NCI-H526 (cell line): ENCODE measurements around the gene CENPN.
A peak's percentile ranks its signal among the peaks of the same experiment; 100 is the strongest.

Source experiments
- DNase-seq, 2 experiments: peaks; one replicate each; lab custom pipeline; 2025; lab: John Stamatoyannopoulos, UW

CENPN gene

DNA sequence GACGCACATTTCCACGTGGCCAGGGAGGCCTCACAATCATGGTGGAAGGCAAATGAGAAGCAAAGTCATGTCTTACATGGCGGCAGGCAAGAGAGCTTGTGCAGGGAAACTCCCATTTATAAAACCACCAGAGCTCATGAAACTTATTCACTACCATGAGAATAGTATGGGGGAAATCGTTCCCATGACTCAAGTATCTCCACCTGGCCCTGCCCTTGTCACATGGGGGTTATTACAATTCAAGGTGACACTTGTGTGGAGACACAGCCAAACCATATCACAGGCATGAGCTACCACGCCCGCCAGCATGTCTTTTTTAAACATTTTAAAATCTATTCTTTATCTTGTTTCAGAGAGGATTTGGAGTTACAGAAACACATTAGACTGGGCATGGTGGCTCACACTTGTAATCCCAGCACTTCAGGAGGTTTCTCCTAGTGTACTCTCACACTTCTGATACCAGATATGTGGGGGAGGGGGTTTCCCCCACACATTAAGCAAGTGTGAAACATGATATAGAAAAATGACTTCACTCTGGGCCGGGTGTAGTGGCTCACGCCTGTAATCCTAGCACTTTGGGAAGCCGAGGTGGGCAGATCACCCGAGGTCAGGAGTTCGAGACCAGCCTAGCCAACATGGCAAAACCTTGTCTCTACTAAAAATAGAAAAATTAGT is 23.1 kb downstream of the CENPN start:
- no peak for DNase-seq

DNA sequence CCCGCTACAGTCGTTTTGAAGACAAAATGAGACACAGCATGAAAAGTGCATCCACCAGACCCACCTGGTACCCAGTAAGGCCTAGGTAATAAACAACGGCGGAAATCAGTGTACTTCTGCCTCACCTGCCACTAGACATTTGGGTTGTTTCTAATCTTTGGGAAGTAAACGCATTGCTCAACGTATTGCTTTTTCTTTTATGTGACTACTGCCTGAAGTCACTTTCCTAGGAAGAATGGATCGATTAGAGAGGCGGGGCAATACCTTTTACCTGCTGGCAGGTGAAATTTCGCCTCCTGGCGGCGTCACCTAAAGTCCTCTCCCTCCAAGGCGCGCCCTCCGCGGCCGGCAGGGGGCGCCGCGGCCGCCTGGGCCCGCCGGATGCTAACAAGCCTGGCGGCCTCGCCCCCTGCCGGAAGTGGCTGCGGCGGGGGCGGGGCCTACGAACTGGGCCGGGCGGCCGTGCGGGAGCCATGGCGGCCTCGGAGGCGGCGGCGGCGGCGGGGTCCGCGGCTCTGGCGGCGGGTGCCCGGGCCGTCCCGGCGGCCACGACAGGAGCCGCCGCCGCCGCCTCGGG is 28.5 kb downstream of the CENPN start, which contains the start of gene ATMIN:
Gene ATMIN, plus strand, starts transcription at position 445 of the 577 bp plus-strand sequence. Its CDS starts 29 bp downstream, at position 474.
- peak; percentile 47 to 88 for DNase-seq

DNA sequence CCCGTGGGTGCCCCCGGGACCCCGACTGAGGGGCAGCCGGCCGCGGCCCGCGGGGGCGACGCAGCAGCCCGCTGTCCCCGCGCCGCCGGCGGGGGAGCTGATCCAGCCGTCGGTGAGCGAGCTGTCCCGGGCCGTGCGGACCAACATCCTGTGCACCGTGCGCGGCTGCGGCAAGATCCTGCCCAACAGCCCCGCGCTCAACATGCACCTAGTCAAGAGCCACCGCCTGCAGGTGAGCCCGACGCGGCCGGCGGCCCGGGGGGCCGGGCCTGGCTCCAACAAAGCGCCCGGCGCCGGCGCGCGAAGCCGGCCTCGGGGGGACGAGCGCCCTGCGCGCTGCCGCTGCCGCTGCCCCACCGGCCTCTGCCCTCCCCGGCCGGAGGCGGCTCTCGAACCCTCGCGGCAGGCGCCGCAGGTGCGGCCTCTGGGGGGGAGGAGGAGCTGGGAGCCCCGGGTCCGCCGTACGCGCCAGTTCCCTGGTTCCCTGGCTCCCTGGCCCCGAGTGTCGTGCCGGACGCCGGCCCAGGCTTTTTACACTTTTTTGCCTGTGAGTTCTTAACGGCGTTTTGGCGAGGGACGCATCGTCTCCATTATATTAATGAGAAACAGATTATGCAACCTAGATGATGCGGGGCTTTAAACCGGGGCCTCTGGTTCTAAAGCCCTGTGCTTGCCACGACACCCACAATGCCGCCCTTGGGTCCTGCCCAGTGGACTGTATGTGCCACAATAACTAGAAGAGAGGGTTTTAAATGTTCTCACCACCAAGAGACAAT is 29.1 kb downstream of the CENPN start:
- DNase-seq = peak in 1 of 2 experiments; percentile 59

DNA sequence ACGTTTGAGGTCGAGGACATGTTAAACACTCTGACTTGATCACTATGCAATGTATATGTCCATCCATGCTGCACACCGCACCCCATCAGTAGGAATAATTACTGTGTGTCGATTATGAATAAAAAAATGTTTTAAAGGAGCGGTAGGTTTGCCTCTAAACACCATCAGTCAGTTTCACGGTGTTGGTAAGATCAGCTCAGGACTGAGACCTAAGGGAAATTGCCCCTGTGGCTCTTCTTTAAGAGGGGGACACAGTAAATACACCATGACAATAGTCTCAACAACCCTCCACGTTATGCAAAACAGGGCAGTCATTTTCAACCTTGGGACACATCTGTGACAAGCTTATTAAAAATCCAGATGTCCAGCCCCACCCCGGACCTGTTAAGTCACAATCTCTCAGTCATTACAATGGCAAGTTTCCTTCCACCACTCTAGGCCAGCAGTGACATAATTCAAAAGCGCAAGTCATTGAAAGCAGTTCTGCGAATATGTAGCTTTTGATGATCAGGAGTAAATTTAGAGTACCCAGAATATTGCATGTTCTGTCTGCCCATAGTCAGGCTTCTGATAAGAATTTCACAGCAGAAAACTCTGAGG is 29.8 kb downstream of the CENPN start:
- peak in 1 of 2 experiments; percentile 4 for DNase-seq

DNA sequence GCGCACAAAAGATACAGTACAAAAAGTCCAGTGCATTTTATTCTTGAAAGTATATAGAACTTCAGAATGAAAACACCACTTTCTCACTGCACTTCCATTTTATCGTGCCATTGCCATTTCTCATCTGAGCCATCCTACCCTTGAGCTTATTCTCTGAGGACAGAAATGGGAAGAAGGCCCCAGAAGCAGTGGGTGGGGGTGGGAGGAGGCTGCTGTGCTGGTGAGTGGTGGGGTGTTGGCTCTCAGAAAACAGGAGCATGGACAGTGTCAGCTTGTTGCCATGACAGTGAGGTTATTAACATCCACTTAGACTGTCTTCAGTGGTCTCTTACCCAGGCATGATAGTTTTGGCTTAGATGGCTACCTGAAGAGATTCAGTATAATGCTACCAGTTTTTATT is 33.1 kb downstream of the CENPN start:
- no peak for DNase-seq

DNA sequence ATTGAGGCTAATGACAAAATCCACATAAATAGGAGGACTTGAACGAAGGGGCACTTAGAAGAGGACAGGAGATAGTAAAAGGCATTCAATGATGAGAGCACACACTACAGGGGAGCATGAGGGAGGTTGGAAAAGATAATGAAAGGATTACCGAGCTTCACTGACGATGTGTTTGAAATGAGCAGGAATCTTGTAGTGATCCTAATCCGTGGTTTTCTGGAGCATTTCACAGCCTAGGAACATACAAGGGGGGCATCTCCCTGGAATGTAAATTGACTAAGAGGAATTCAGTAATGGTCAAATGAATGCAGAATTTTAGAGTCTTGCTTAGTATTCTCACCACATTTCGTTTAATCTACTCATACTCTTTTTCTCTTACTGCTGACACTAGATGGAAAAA is 33.8 kb downstream of the CENPN start:
- no peak for DNase-seq

DNA sequence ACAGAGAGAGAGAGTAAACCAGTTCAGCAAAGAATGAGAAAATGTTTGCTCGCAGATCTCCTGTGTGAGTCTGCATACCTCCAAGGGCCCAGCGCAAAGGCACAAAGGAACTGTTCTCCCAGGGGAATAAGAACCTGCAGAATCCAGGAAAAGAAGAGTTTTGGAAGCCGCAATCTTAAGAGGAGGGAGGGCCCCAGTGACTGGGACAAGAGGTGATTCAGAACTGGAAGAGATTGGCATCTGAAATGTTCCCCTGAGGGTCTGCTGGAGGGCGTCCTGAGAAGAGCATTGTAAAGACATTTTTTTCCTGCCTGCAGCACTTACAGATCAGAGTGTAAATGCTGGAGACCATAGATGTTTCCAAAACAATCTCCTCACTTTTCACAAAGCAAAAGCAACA is 34.7 kb downstream of the CENPN start:
- DNase-seq = no peak

DNA sequence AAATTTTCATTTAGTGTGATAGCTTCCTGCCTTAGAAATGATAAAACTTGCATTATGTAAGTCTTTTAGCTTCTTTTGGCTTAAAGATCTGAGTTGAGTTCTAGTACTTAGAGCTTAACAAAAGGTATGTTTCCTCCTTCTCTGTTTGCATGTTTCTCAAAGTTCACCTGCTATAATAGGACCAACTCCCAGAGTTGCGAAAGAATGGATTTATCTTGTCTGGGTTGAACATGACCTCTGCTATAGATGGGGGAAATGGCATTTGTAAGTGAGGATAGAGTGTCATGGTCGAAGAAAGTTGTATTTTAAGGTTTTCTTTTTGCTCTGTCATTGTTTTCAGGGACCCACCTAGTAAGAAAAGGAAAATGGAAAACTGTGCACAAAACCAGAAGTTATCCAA is 35.8 kb downstream of the CENPN start:
- no peak for DNase-seq

DNA sequence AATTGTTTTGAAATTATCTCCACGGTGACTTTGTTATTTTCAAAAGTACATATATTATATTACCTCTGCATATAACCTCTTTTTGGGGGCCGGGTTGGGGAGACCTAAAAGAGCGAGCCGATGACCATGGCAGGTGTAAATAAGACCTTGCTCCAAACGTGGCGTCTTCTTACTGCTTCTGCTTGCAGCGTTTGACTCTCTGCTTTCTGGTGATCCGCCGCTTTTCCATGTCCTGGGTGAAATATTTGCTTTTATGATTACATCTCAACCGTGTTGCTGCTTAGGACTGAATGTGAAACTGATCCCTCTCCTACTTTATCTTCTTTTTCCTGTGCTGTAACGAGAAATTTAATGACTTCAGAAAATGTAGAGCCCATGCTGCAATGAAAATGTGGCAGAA is 46.7 kb downstream of the CENPN start:
- no peak for DNase-seq

DNA sequence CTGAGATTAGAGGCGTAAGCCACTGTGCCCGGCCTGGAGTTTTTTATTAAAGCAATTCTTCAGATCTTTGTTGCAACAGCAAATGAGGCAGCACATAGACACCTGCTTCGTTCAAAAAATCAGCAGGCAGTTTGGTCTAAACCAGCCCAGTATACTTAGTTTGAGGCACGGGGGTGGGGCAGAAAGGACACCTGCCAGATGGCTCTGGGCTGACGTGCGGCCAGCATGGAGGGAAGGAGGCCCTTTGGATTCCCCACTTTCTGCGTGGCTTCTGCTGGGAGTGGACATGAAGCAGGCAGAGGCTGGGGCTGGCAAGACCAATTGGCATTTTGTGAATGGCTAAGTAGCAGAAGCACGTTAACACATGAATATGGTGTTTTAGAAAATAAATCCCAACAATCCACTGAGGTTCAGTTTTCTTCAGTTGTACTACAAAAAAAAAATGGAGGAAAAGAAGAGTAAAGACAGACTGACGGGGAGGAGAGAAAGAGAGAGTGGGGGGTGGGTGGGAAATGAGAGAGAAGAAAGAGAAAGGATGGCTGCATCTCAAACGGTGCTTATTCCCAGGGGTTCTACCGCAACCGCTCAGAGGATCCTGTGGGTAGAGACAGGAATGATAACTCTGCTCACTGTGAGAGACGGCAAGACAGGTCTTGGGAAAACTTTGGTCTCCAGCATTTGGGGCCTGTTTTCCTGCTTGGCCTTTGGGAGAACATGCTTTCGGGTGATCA is 53.7 kb downstream of the CENPN start:
- no peak for DNase-seq

DNA sequence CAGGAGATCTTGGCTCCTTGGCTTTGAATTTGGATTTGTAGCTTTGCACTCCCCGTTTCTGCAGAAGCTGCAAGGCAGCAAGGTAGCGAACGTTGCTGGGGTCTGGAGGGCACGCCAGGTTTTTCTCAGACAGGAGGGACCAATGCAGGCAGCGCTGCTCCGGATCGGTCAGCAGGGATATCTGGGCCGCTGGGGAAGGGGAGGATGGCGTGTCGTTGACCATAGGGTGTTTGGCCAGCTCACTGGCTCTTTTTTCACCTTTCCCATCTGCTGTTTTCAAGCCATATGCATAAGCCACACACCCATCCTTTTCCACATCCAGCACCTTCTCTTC is 54.3 kb downstream of the CENPN start:
- DNase-seq = no peak

DNA sequence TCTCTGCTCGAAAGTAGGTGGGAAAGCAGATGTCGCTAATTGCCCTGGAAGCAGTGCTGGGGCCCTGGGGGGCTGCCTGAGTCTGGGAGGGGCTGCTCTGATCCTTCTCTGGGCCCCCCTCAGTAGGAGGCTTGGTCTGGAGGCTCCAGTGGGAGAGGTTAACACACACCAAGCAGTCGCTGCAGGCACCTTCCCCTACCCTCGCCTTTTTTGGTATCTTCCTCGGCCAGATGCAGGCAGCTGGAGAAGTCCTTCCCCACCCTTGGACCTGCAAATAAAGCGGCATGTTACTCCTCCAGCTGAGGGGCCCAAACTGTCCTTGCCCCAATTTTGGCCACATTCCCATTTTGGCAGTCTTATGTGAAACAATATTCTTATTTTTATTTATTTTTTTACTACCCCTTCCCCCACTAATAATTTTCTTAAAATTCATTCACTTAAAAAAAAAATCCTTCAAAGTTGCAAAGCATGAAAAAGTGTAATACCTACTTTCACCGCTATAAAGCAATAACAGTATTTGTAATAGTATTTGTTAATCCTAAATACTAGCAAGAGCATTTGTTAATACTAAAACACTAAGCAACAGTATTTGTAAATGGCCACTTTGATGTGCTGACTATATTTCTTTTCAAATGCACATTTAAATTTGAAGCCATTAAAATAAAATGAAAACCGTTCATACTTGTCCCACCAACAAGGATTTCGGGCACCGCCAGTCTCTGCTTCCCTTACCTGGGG is 55.0 kb downstream of the CENPN start:
- DNase-seq = no peak

DNA sequence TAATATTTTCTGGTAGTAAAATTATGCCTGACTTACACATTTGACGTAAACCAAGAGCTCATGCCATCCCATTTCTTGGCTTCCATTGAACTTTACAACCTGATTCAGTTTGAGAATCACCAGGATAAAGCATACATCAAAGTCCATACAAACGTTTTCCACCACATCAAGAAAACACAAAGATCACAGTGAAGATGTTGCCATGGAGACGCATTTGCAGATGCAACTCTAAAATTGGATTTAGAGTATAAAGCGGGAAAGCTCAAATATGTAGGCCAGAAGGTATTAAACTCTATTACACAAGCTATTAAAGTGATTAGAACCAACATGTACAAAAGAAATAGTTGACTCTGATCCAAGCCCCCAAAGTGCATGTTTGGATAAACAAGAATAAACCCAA is 59.7 kb downstream of the CENPN start:
- DNase-seq = no peak

DNA sequence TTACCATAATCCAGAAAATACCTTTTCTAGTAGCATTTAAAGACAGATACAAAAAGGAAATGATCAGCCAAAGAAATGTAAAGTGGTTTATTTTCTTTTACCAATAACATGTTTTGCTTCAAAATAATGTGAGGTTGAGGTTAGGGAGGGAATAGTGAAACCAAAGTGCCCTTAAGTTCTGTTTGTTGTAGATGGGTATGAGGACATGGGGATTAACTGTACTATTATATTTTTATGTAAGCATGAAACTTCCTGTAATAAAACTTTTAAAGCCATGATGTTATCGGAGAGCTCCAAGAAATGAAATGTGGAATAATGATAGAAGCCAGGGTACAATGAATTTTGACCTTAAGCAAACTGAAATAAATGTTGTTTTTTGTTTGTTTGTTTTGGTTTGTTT is 60.2 kb downstream of the CENPN start:
- DNase-seq = no peak

DNA sequence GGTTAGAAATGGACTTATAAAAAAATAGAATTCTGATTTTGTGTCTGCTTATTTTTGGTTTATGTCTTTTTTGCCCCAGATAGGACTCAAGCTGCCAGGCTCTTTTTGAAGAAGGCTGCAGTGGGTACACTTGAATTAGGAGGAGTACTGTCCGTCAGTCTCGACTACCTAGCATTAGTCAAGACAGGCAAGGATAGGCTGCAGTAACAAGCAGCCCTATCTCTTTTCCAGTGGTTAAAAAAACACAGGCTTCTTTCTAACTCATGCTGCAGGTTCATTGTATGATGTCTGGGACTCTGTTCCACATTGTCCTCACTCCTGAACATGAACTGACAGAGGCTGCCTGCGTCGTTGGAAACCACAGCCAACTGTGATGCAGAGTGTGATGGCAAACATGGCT is 62.0 kb downstream of the CENPN start:
- DNase-seq = no peak

DNA sequence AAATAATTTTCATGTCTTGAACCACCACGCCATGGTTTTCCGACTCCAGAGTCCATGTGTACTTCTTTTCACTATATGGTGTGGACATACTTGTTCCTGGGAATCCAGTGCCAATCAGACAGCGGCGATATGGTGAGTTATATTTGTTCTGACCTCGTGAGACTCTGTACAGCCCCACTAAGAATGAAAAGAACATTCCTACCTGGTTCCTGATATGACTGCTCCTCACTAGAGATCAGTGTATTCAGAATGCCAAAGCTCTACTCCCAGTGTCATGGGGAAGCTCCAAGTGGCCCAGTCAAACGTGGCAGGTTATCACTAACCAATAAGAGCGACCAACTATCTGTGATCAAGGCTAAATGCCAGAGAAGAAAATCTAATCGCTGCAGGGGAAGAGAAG is 64.0 kb downstream of the CENPN start:
- DNase-seq = no peak

DNA sequence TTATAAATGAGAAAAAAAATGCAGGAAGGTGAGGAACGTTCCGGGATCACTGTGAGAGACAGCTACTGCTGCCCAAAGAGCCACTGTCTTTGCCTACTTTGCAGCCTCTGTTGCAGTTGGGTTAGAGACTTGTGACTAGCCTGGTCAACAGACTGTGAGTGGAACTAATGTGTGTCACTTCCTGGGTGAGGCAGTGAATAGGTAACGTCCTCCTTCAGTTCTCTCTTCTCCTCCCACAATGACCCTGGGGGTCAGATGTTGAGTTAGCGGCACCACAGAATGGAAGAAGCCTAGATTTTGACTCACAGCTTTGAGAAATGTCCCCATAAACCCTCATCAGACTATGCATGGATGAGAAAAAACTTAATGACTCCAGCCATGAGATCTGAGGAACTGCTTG is 64.8 kb downstream of the CENPN start:
- DNase-seq = no peak

DNA sequence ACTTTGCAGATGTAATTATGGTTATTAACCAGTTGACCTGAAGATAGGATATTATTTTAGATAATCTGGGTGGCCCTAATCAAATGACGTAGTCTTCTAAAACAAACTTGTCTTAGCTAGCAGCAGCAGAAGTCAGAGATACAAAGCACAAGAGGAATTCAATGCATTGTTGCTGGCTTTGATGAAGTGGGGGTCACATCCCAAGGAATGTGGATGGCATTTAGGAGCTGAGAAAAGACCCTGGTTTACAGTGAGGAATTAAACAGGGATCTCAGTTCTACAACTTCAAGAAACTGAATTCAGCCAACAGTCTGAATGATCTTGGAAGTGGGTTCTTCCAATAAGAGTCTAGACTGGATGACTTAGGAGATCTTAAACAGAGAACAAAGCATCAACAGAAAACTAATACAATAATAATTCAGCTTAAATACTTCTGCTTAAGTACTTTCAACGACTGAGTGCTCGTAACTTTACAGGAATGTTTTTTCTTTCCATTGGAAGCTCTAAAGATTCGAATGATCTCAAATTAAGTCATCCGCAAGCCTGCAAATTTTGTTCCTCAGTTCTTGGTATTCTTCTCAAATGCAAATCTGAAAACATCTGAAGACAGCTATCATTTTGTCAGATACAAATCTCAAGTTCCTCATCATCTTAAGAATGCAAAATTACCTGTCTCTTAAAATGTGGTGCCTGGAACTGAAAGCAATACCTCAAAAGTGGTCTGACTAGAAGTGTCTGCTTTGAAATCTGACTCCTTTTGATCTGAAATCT is 66.7 kb downstream of the CENPN start:
- DNase-seq = no peak

DNA sequence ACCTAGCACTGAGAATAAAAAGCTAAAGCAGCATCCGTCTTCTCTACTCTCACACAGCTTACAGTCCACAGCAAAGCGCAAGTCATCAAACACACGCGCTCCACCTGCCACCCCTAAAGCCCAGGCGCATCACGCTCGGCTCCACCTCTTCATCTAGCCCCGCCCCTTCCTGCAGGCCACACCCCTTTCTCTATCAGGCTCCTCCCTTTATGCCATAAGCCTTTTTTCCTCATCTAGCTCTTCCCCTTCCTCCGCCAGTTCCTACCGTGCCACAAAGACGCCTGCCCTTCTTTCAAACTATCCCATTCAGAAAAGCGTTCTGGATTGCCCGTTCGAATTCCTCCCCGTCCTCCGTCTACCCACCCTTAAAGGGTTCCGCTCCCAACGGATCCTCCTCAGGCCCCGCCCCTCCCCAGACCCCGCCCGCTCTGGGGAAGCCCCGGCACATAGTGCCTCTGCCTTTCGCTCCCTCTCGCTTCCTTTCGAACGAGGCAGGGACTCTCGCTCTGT is 69.6 kb downstream of the CENPN start:
- peak; percentile 89 to 90 for DNase-seq

DNA sequence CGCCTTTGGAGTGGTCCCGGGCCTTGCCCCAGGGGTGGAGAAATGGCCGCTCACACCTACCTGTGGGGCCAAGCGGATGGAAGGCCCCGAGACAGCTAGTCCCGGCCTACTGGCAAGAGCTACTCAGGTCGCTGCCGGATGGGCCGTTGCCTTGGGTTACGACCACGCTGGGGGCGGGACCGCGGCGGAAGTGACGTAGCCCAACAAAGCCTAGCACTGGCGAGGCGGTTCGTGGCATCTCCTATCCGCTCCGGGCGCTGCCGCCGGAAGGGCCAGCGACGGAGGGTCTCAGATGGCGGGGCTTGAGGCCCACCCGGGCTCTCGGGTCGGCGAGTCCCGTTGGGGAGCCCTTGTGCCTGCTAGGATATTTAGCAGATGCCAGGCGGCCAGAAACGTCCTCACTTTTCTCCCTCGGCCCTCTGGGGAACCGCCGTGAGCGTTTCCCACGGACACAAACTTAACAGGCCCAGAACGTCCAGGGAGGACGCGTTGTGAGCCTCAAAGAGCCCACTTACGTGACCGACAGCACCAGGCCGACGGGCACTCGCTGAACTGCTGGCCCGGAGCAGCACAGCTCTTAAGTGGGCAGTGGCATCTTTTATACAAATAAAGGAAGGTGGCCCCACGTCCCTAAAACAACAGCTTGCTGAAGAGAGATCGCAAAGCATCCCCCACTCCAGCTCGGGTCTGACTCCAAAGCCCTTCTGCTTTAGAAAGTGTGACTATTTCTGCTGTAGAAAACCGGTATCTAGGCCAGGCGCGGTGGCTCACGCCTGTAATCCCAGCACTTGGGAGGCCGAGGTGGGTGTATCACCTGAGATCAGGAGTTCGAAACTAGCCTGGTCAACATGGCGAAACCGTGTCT is 70.3 kb downstream of the CENPN start, which contains the start of gene C16orf46:
Gene C16orf46, minus strand, starts transcription at position 163 of the 865 bp plus-strand sequence. CDS start 13,283 bp downstream, outside the sequence.
- DNase-seq = peak; percentile 90 to 92
